Fibroblast of the aortic adventitia (primary cell): ENCODE results near the gene RBM28. TPM values are rescaled to one million over a fixed set of nuclear protein-coding genes. Genes with fewer than 3 reads are reported as not detected.
"Not testable (repeated sequence)": the region's sequence is repeated elsewhere in the genome, so short reads cannot be mapped to it uniquely, and the experiment has no call there.

Experiments used
- DNase-seq: peaks from one replicate; pipeline ENCODE4 v3.0.0-alpha.2; 2010; ENCODE audit warnings: low read depth
- H3K4me3 ChIP-seq: 2 replicates; pipeline ENCODE4 v1.5.1; 2011; ENCODE audit warnings: low read depth, mild to moderate bottlenecking, control low read depth, low read length, moderate library complexity
- CTCF ChIP-seq: IDR thresholded peaks from 2 replicates; pipeline ENCODE4 v1.5.1; 2011; ENCODE audit warnings: mild to moderate bottlenecking, low read length, control low read depth, inconsistent platforms; ENCODE audit not compliant: insufficient read depth
- total RNA-seq: library from RNA; depleted of rRNA; stranded (reverse); fragments of >200 nt; gene quantifications from 2 replicates; pipeline ENCODE4 v1.2.3, GENCODE V29; 2012; ENCODE audit warnings: low replicate concordance

Gene RBM28
- total RNA-seq, 1 donor: 14.7 TPM

- no peak for TF ChIP-seq CTCF
- DNase-seq: no peak
Measured at GRCh38 chr7:128302139-128302538, 41.6 kb downstream of the RBM28 start.

GRCh38 chr7:128299109-128299607 lies 44.5 kb downstream of the RBM28 start:
- no peak for TF ChIP-seq CTCF
- DNase-seq: no peak
- no peak overlapping the region for H3K4me3 ChIP-seq

More at GRCh38 chr7:128302139-128302538, 41.6 kb downstream of the RBM28 start:
- no peak overlapping the region for H3K4me3 ChIP-seq

DNA sequence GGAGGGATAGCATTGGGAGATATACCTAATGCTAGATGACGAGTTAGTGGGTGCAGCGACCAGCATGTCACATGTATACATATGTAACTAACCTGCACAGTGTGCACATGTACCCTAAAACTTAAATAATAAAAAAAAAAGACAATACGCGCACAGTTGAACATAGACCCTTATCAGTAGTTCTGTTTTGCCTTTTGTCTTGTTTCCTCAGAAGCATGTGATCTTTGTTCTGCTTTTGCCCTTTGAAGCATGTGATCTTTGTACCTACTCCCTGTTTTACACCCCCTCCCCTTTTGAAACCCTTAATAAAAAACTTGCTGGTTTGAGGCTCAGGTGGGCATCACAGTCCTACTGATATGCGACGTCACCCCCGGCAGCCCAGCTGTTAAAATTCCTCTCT lies 45.7 kb downstream of the RBM28 start:
- not testable (repeated sequence) for DNase-seq

GRCh38 chr7:128287556-128287955 lies 56.2 kb downstream of the RBM28 start:
- no peak overlapping the region for H3K4me3 ChIP-seq
- no peak for DNase-seq
- TF ChIP-seq CTCF: no peak

More for the DNA sequence above, 45.7 kb downstream of the RBM28 start:
- H3K4me3 ChIP-seq: not testable (repeated sequence)

DNA sequence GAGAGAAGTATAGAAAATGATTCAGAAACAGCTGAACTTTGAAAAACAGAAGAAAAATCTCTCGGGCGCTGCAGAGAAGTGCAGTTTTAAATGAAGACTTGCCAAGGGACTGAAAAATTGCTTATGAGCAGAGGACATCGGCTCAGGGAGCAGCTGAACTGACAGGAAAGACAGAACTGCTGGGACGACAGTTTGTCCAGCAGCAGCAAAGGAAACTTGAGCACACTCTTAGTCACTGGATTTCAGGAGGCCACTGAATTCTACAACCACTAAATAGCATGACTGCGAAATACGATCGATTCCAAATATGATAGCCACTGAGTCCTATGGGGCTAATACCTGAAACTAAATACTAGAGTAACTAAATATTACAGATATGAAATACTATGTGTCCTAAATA lies 59.6 kb downstream of the RBM28 start:
- TF ChIP-seq CTCF: no peak
- H3K4me3 ChIP-seq: no peak overlapping the region
- no peak for DNase-seq

- TF ChIP-seq CTCF: no peak
- H3K4me3 ChIP-seq: no peak overlapping the region
- DNase-seq: peak; percentile 19
Measured at GRCh38 chr7:128281605-128282380, 61.9 kb downstream of the RBM28 start.

DNA sequence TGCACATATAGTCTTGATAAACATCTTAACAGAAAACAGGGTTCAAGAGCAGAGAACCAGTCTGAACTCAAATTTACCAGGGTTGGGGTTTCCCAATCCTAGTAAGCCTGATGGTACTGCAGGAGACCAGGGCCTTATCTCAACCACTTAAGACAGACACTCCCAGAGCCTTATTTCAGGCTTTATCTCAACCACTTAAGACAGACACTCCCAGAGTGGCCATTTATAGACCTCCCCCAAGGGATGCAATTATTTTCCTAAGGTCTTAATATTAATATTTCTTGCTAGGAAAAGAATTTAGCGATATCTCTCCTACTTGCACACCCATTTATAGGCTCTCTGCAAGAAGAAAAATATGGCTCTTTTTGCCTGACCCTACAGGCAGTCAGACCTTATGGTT lies 63.3 kb downstream of the RBM28 start:
- DNase-seq, H3K4me3 ChIP-seq: not testable (repeated sequence)
